Lower lobe of right lung (tissue), 2 donors: Measurements from ENCODE around the gene CELF2. TPM values are rescaled to one million over a fixed set of nuclear protein-coding genes. Genes with fewer than 3 reads are reported as not detected.
A peak's percentile ranks its signal among the peaks of the same experiment; 100 is the strongest.

ENCODE experiments used
- ATAC-seq, 2 donors: fragments of 200-7000 bp; cut with Tn5 transposase; one replicate each; pipeline ENCODE4 v1.9.1; 2020 to 2022; ENCODE audit warnings: mild to moderate bottlenecking in 2 of 2, moderate library complexity in 2 of 2
- DNase-seq: peaks from one replicate; pipeline ENCODE4 v3.0.0-alpha.2; 2020
- H3K27ac ChIP-seq: fragments of 200-600 bp; one replicate; pipeline ENCODE4 v1.8.0; 2022
- H3K27me3 ChIP-seq: fragments of 200-600 bp; one replicate; pipeline ENCODE4 v1.8.0; 2022; ENCODE audit warnings: low read depth
- H3K36me3 ChIP-seq: fragments of 200-600 bp; one replicate; pipeline ENCODE4 v1.8.0; 2022; ENCODE audit warnings: mild to moderate bottlenecking
- H3K4me1 ChIP-seq: fragments of 200-600 bp; one replicate; pipeline ENCODE4 v1.8.0; 2022
- H3K4me3 ChIP-seq: fragments of 200-600 bp; one replicate; pipeline ENCODE4 v1.8.0; 2022; ENCODE audit warnings: mild to moderate bottlenecking
- H3K9me3 ChIP-seq: fragments of 200-600 bp; one replicate; pipeline ENCODE4 v1.8.0; 2022
- intact Hi-C: fragments of 100-400 bp; cut with DNase I; formaldehyde crosslinking; loops from one replicate; pipeline ENCODE4 v1.11.0; 2022
- total RNA-seq: library from RNA; stranded (reverse); fragmentation: NEBNext Ultra II Directional; extraction: Animal tissue kit (Norgen Biotek cat#: 25700); gene quantifications from one replicate; pipeline ENCODE4 v1.2.1, GENCODE V29; 2021
- TF ChIP-seq, protein P1 (sequence below): fragments of 200-600 bp; IDR thresholded peaks from one replicate; pipeline ENCODE4 v1.8.0; 2022; ENCODE audit warnings: antibody characterized with exemption, mild to moderate bottlenecking
- donor health status: DM: no; HTN: yes; CAD: no; lungs with severe emphysema.

The CELF2 gene
- total RNA-seq, 1 donor from 2014 or later: 106 TPM

DNA sequence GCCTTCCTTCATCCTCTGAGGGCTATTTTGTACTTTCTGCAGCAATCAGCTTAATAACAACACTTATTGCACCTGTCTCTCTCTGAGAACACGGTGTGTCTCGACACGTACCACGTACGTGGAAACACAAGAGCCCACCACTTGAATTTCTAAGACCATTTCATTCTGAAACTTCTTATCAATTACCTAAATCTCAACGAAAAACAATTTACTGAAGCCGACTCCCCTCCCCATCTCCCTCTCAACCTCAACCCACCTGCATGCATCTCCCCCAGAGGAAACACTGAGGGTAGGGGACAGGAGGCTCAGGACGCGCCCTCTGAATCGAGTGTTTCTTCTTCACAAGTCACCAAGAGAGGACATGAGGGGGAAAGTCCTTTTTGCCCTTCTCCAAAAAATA, 315.2 kb downstream of the CELF2 start:
- no peak overlapping the region for H3K27ac ChIP-seq
- no peak overlapping the region for H3K4me3 ChIP-seq
- peaks cover 50% of the 10 kb centered on the region for H3K36me3 ChIP-seq
- H3K27me3 ChIP-seq: no peaks in the 10 kb centered on the region
- no peaks in the 10 kb centered on the region for H3K9me3 ChIP-seq
- intact Hi-C loops: no loop called here
- TF ChIP-seq, protein P1, sequence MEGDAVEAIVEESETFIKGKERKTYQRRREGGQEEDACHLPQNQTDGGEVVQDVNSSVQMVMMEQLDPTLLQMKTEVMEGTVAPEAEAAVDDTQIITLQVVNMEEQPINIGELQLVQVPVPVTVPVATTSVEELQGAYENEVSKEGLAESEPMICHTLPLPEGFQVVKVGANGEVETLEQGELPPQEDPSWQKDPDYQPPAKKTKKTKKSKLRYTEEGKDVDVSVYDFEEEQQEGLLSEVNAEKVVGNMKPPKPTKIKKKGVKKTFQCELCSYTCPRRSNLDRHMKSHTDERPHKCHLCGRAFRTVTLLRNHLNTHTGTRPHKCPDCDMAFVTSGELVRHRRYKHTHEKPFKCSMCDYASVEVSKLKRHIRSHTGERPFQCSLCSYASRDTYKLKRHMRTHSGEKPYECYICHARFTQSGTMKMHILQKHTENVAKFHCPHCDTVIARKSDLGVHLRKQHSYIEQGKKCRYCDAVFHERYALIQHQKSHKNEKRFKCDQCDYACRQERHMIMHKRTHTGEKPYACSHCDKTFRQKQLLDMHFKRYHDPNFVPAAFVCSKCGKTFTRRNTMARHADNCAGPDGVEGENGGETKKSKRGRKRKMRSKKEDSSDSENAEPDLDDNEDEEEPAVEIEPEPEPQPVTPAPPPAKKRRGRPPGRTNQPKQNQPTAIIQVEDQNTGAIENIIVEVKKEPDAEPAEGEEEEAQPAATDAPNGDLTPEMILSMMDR: no peak
- no peak for DNase-seq
- ATAC-seq: no peak
- H3K4me1 ChIP-seq: peaks cover 20% of the 10 kb centered on the region

DNA sequence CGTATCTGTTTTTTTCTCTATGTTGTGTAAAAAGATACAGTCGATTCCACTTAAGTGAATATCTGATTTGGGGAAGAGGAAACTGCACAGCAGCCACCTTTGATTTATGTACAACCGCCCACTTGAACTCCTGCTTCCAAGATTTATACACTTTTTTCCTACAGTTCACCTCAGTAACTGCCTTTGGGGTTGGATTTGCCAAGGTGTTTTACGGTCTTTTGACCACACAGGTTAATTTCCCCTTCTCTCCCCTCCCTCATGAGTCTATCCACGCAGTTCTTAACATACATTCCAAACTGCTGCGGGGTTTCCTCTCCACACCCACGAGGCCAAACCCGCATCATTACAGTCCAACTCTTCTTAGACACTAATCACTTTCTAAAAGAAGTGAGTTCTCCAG, 316.8 kb downstream of the CELF2 start:
- H3K4me3 ChIP-seq: no peak overlapping the region
- peak overlapping the region; percentile 20 for H3K27ac ChIP-seq
- no peaks in the 10 kb centered on the region for H3K27me3 ChIP-seq
- intact Hi-C loops: no loop called here
- ATAC-seq: no peak
- H3K4me1 ChIP-seq: peaks cover 20% of the 10 kb centered on the region
- peaks cover 34% of the 10 kb centered on the region for H3K36me3 ChIP-seq
- TF ChIP-seq, protein P1: no peak
- no peaks in the 10 kb centered on the region for H3K9me3 ChIP-seq
- no peak for DNase-seq

DNA sequence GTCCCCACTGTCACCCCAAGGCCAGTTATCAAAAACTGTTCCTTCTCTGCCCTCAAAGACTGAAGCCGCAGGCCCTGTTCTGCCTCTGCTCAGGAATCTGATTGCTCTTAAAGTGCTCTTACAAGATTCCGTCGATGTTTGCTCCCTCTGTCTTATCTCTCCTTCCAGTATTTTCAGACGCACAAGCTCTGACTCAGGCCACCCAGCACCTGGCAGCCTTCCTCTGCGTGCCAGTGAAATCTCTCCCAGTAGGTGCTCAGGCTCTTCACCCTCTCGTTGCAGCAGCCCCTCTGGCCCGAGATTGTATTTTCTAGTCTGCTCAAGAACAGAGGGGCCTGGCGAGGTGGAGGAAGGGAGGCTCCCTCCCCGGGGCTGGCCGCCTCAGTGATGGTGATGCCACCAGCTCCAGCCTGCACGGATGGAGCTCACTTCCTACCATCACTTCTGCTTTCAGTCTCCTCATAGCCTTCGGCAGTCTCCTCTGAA, 317.5 kb downstream of the CELF2 start:
- Histone ChIP-seq H3K9me3 (no peaks in the 10 kb centered on the region), H3K4me1 (peaks cover 20% of the 10 kb centered on the region), H3K27me3 (no peaks in the 10 kb centered on the region), H3K4me3 (no peak overlapping the region), H3K27ac (no peak overlapping the region), H3K36me3 (peaks cover 30% of the 10 kb centered on the region)
- TF ChIP-seq, protein P1: no peak
- DNase-seq (peak; percentile 68), ATAC-seq (peak; percentile 76 to 89)
- intact Hi-C loops: no loop called here

DNA sequence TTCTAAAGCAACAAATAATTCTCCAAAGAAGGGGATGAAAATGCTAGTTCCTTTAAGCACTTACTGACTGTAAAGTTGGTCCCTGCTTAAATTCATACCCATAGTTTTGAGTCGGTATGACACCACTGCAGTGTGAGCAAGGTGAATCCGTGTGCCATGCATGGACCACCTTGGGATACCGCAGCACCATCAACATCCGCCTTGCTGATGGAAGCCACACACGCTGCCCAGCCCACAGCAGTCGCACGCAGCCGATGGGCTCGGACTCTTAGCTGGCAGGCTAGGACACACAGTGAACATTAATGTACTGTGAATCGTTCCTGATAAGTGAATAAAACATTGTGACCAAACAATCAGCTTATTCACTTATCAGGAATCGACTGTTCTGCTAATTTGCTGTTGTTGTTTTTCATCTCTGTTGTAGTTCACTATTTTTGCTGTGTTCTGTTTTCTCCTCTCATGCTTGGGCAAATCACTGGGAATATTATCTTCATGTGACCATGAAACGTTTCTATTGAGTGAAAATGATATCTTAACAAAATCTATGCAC, 318.3 kb downstream of the CELF2 start:
- no peak for DNase-seq

DNA sequence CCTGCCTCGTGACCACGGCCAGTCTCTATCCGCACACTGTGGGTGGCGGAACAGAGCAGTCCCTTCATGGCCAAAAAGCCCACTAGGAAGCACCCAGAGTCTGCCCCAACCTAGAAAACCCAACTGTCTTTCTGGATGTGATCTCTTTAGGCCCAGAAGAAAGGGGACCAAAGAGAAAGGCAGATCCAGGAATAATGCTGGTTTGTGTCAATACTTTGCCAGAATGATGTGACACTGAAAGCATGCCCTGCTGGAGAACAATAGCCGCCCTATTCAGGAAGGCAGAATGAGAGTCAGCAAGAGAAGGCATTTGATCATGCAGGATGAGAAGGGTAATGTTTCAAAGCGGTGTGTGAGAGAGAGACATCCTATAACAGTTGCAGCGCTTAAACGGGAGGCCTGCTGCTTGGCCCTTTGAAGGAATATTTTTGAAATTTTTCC, 319.1 kb downstream of the CELF2 start:
- Histone ChIP-seq H3K4me3 (no peak overlapping the region), H3K36me3 (peaks cover 25% of the 10 kb centered on the region), H3K27ac (no peak overlapping the region), H3K27me3 (no peaks in the 10 kb centered on the region), H3K4me1 (peaks cover 6% of the 10 kb centered on the region), H3K9me3 (no peaks in the 10 kb centered on the region)
- TF ChIP-seq, protein P1: no peak
- ATAC-seq (no peak), DNase-seq (no peak)
- intact Hi-C loops: no loop called here

More for the DNA sequence above, 318.3 kb downstream of the CELF2 start:
- Histone ChIP-seq H3K4me1 (peaks cover 13% of the 10 kb centered on the region), H3K27ac (no peak overlapping the region), H3K9me3 (no peaks in the 10 kb centered on the region), H3K27me3 (no peaks in the 10 kb centered on the region), H3K4me3 (no peak overlapping the region), H3K36me3 (peaks cover 26% of the 10 kb centered on the region)
- intact Hi-C loops: no loop called here
- no peak for ATAC-seq
- TF ChIP-seq, protein P1: no peak
